NCI-H1694 treated with DMSO at 0.1 percent for 48 hours (cell line): ENCODE data around the gene RALGAPB.
"Not testable (repeated sequence)": the region's sequence is repeated elsewhere in the genome, so short reads cannot be mapped to it uniquely, and the experiment has no call there.

ENCODE experiments used
- DNase-seq: peaks from one replicate; lab custom pipeline; 2025; lab: John Stamatoyannopoulos, UW

Gene RALGAPB

GRCh38 chr20:38585404-38586180 lies 112.9 kb downstream of the RALGAPB start:
- no peak for DNase-seq

GRCh38 chr20:38586181-38586525 lies 113.5 kb downstream of the RALGAPB start:
- no peak for DNase-seq

- DNase-seq, result no peak
Observed at GRCh38 chr20:38588303-38588702, 115.7 kb downstream of the RALGAPB start.

GRCh38 chr20:38589351-38589750 lies 116.7 kb downstream of the RALGAPB start:
- no peak for DNase-seq

GRCh38 chr20:38589967-38590675 lies 117.5 kb downstream of the RALGAPB start:
- no peak for DNase-seq

- DNase-seq, result peak; percentile 4
Observed at GRCh38 chr20:38590676-38591473, 118.2 kb downstream of the RALGAPB start.

- DNase-seq, result no peak
Observed at GRCh38 chr20:38591474-38592410, 119.1 kb downstream of the RALGAPB start.

GRCh38 chr20:38592411-38592790 lies 119.8 kb downstream of the RALGAPB start:
- DNase-seq, result not testable (repeated sequence)

GRCh38 chr20:38594281-38594680 lies 121.6 kb downstream of the RALGAPB start:
- DNase-seq, result not testable (repeated sequence)

GRCh38 chr20:38595886-38596285 lies 123.2 kb downstream of the RALGAPB start:
- DNase-seq, result not testable (repeated sequence)

- DNase-seq, result no peak
Observed at GRCh38 chr20:38599410-38599882, 126.8 kb downstream of the RALGAPB start.

- DNase-seq, result no peak
Observed at GRCh38 chr20:38600057-38600456, 127.4 kb downstream of the RALGAPB start.

GRCh38 chr20:38601216-38602184 lies 128.9 kb downstream of the RALGAPB start, which contains the start of gene ARHGAP40:
Gene ARHGAP40 (plus strand): TSS chr20:38601809.
- no peak for DNase-seq

- DNase-seq, result no peak
Observed at GRCh38 chr20:38602185-38602581, 129.5 kb downstream of the RALGAPB start.

- DNase-seq, result no peak
Observed at GRCh38 chr20:38603286-38603685, 130.6 kb downstream of the RALGAPB start.

GRCh38 chr20:38604873-38605303 lies 132.2 kb downstream of the RALGAPB start:
- DNase-seq, result no peak

GRCh38 chr20:38607351-38607750 lies 134.7 kb downstream of the RALGAPB start:
- no peak for DNase-seq

- DNase-seq, result no peak
Observed at GRCh38 chr20:38608188-38608587, 135.5 kb downstream of the RALGAPB start.

- DNase-seq, result no peak
Observed at GRCh38 chr20:38609815-38610214, 137.2 kb downstream of the RALGAPB start.

GRCh38 chr20:38610521-38610920 lies 137.9 kb downstream of the RALGAPB start:
- no peak for DNase-seq
